Progenitor cell of endocrine pancreas (in vitro differentiated cells): ENCODE data around the gene RGS2. TPM values are rescaled to one million over a fixed set of nuclear protein-coding genes. Genes with fewer than 3 reads are reported as not detected.

Experiments used
- DNase-seq: peaks from one replicate; pipeline ENCODE4 v3.0.0; 2021; ENCODE audit warnings: low spot score; ENCODE audit not compliant: unreplicated experiment
- H3K27ac Mint-ChIP-seq: 2 replicates; pipeline ENCODE4 v1.8.0; 2021; ENCODE audit warnings: mild to moderate bottlenecking, moderate library complexity, mixed read lengths
- H3K27me3 Mint-ChIP-seq: 2 replicates; pipeline ENCODE4 v1.8.0; 2021; ENCODE audit warnings: mixed read lengths
- H3K36me3 Mint-ChIP-seq: 2 replicates; pipeline ENCODE4 v1.8.0; 2022; ENCODE audit warnings: mixed read lengths; ENCODE audit not compliant: insufficient read depth
- H3K4me1 Mint-ChIP-seq: 2 replicates; pipeline ENCODE4 v1.8.0; 2021; ENCODE audit warnings: low read depth, mixed read lengths
- H3K4me3 Mint-ChIP-seq: 2 replicates; pipeline ENCODE4 v1.8.0; 2021; ENCODE audit warnings: low read depth, mild to moderate bottlenecking, moderate library complexity, mixed read lengths
- H3K9me3 Mint-ChIP-seq: 2 replicates; pipeline ENCODE4 v1.8.0; 2021; ENCODE audit warnings: low read depth, mixed read lengths
- total RNA-seq: library from RNA; stranded (reverse); gene quantifications from 2 replicates; pipeline ENCODE4 v1.2.1, GENCODE V29; 2021
- TF ChIP-seq, protein P1 (sequence below): fragments of 200-600 bp; sonication (generic); IDR thresholded peaks from one replicate; pipeline ENCODE4 v1.5.0; 2021; ENCODE audit warnings: antibody characterized with exemption, mild to moderate bottlenecking; ENCODE audit not compliant: unreplicated experiment

RGS2 gene
- total RNA-seq, 1 donor from 2014 or later: 21.8 TPM

DNA sequence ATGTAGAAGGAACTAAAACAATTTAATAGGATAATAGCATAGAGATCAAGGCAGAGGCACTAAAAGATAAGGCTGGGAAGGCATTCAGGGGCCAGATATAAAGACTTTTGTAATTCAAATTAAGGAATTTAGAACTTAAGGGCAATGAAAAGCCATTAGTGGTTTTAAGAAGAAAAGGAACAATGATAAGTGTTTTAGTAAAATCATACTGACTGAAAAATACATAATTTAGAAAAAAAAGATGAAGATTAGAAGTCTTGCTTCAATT, 14.1 kb upstream of the RGS2 start:
- Mint-ChIP-seq H3K9me3 (no peaks in the 10 kb centered on the region), H3K36me3 (no peaks in the 10 kb centered on the region), H3K4me3 (no peak overlapping the region), H3K27ac (no peak overlapping the region), H3K4me1 (peaks cover 4% of the 10 kb centered on the region), H3K27me3 (no peaks in the 10 kb centered on the region)
- TF ChIP-seq, protein P1, sequence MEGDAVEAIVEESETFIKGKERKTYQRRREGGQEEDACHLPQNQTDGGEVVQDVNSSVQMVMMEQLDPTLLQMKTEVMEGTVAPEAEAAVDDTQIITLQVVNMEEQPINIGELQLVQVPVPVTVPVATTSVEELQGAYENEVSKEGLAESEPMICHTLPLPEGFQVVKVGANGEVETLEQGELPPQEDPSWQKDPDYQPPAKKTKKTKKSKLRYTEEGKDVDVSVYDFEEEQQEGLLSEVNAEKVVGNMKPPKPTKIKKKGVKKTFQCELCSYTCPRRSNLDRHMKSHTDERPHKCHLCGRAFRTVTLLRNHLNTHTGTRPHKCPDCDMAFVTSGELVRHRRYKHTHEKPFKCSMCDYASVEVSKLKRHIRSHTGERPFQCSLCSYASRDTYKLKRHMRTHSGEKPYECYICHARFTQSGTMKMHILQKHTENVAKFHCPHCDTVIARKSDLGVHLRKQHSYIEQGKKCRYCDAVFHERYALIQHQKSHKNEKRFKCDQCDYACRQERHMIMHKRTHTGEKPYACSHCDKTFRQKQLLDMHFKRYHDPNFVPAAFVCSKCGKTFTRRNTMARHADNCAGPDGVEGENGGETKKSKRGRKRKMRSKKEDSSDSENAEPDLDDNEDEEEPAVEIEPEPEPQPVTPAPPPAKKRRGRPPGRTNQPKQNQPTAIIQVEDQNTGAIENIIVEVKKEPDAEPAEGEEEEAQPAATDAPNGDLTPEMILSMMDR: no peak
- no peak for DNase-seq

DNA sequence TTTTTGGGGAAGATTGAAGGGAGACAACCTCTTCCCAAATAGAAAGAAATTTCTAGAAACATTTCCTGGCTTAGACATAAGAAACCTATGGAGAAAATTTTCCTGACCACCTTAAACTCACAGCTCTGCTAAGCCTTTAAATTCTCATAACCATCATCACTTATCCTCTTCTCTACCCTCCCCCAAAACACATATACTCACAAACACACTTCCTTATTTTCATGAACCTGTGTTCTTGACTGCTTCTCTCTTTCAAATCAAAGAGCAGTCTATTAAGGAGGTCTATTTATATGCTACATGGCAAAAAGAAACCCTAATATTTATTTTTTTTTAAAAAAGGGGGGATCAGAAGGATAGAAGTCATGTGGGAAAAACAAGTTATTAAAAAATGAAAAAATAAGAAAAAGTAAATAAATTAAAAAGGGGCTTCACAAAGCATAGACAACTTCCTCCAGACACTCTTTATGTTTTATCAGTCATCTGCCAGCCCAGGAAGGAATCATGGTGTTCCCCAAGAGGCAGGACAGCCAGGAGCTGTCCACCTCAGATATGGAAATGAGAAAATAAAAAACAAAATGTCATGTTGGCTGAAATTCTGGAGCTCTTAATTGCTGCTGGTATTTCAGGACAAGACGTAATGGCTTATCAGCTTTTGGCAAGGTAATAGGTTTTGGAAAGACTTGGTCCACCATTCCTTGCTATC, 12.8 kb upstream of the RGS2 start:
- DNase-seq: no peak
- TF ChIP-seq, protein P1: no peak
- no peaks in the 10 kb centered on the region for H3K27me3 Mint-ChIP-seq
- H3K4me3 Mint-ChIP-seq: no peak overlapping the region
- H3K4me1 Mint-ChIP-seq: peaks cover 1% of the 10 kb centered on the region
- H3K9me3 Mint-ChIP-seq: no peaks in the 10 kb centered on the region
- no peak overlapping the region for H3K27ac Mint-ChIP-seq
- no peaks in the 10 kb centered on the region for H3K36me3 Mint-ChIP-seq

DNA sequence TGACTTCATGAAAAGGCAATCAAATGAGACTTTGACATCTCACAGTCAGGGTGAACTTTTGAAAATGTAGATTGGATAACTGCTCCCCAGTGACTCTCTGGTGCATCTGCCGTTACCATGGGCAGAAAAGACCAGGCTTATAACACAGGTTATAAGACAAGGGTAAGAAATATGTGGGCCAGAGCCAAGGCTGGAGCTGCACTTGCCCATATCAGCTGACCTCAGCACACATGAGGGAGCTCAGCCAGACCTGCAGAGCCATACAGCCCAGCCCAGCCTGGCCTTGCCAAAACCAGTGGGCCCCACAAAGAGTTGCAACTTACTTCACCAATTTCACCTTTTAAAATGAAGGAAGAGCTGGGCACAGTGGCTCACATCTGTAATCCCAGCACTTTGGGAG, 11.7 kb upstream of the RGS2 start:
- Mint-ChIP-seq H3K36me3 (no peaks in the 10 kb centered on the region), H3K9me3 (no peaks in the 10 kb centered on the region), H3K4me3 (no peak overlapping the region), H3K4me1 (peaks cover 1% of the 10 kb centered on the region), H3K27me3 (no peaks in the 10 kb centered on the region), H3K27ac (no peak overlapping the region)
- TF ChIP-seq, protein P1: no peak
- DNase-seq: no peak

DNA sequence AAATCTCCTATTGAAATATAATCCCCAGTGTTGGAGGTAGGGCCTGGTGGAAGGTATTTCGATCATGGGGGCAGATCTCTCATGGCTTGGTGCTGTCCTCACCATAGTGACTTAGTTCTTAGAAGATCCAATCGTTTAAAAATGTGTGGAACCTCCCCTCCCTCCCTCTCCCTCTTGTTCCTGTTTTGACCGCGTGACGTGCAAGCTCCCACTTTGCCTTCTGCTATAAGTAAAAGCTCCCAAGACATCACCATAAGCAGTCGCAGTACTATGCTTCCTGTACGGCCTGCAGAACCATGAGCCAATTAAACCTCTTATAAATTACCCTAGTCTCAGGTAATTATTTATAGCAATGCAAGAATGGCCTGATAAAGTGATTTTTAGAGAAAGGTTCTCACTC, 10.9 kb upstream of the RGS2 start:
- Mint-ChIP-seq H3K36me3 (no peaks in the 10 kb centered on the region), H3K27me3 (no peaks in the 10 kb centered on the region), H3K4me1 (no peaks in the 10 kb centered on the region), H3K27ac (no peak overlapping the region), H3K9me3 (no peaks in the 10 kb centered on the region), H3K4me3 (no peak overlapping the region)
- no peak for DNase-seq
- TF ChIP-seq, protein P1: no peak

DNA sequence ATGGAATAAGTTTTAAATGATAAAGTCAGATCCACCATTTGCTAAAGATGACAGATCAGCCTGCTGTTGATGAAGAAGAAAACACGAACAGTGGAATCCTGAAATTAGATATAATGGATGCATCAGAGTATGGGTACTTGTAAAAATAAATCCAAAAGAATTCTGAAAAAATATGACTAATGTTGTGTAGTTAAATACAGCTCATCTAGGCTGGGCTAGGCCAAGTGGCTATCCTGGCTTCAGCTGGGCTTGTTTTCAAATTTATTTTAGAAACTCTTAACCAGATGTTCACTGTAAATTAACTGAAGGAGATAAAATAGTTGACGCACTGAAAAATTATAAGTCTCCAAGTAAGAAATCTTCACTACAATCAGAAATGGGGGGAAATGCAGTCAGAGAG, 7.4 kb upstream of the RGS2 start:
- Mint-ChIP-seq H3K36me3 (no peaks in the 10 kb centered on the region), H3K4me1 (no peaks in the 10 kb centered on the region), H3K9me3 (no peaks in the 10 kb centered on the region), H3K27me3 (no peaks in the 10 kb centered on the region), H3K27ac (no peak overlapping the region), H3K4me3 (no peak overlapping the region)
- no peak for DNase-seq
- TF ChIP-seq, protein P1: no peak
